OCI-LY7 (cell line): Measurements from ENCODE around the gene NKAIN2. TPM values are rescaled to one million over a fixed set of nuclear protein-coding genes. Genes with fewer than 3 reads are reported as not detected.

ENCODE experiments used
- BruUV-seq: library from RNA; stranded (reverse); fragments of 400-500 nt; replicated peaks from 2 replicates; lab custom pipeline; 2021; lab: Mats Ljungman, UMichigan
- CTCF ChIA-PET: fragments of 300-600 bp; sonication (Branson Sonifier 250); formaldehyde crosslinking; loops from one replicate; lab custom pipeline; 2022; ENCODE audit warnings: antibody characterized with exemption; ENCODE audit not compliant: unreplicated experiment; lab: Charles Lee
- POLR2A ChIA-PET: fragments of 300-600 bp; sonication (Branson Sonifier 250); formaldehyde crosslinking; loops from one replicate; lab custom pipeline; 2022; ENCODE audit warnings: antibody characterized with exemption; lab: Charles Lee
- DNase-seq: peaks from one replicate; pipeline ENCODE4 v3.0.0-alpha.2; 2015; ENCODE audit warnings: low spot score
- H2AFZ ChIP-seq: fragments of 200-600 bp; sonication (generic), shearing (Covaris generic); 2 replicates; pipeline ENCODE4 v1.6.1; 2014; ENCODE audit warnings: mild to moderate bottlenecking, antibody characterized with exemption, low read length, moderate library complexity
- H3K27ac ChIP-seq: fragments of 200-600 bp; sonication (generic); 2 replicates; pipeline ENCODE4 v1.5.1; 2014; ENCODE audit warnings: mixed run types, low read depth, mild to moderate bottlenecking, moderate library complexity, low read length, inconsistent platforms; ENCODE audit not compliant: poor library complexity, severe bottlenecking
- H3K36me3 ChIP-seq: fragments of 200-600 bp; sonication (generic); 2 replicates; pipeline ENCODE4 v1.6.1; 2014; ENCODE audit warnings: mild to moderate bottlenecking, antibody characterized with exemption, low read length, moderate library complexity, mixed read lengths; ENCODE audit not compliant: insufficient read depth
- H3K4me1 ChIP-seq: fragments of 200-600 bp; sonication (generic); 2 replicates; pipeline ENCODE4 v1.5.1; 2014; ENCODE audit warnings: mild to moderate bottlenecking, low read length; ENCODE audit not compliant: insufficient read depth, poor library complexity, severe bottlenecking
- H3K4me2 ChIP-seq: fragments of 200-600 bp; sonication (generic); 2 replicates; pipeline ENCODE4 v1.6.1; 2014; ENCODE audit warnings: mild to moderate bottlenecking, low read length
- H3K4me3 ChIP-seq: fragments of 200-600 bp; sonication (generic); 2 replicates; pipeline ENCODE4 v1.5.1; 2014; ENCODE audit warnings: mild to moderate bottlenecking, low read depth, low read length; ENCODE audit not compliant: poor library complexity, severe bottlenecking
- H3K79me2 ChIP-seq: fragments of 200-600 bp; sonication (generic); 2 replicates; pipeline ENCODE4 v1.6.1; 2016; ENCODE audit warnings: low read depth, mild to moderate bottlenecking, low read length, moderate library complexity, mixed read lengths; ENCODE audit not compliant: insufficient read depth
- H3K9me2 ChIP-seq: fragments of 200-600 bp; sonication (generic); 2 replicates; pipeline ENCODE4 v1.6.1; 2016; ENCODE audit warnings: mild to moderate bottlenecking, low read length, mixed read lengths; ENCODE audit not compliant: insufficient read depth
- H3K9me3 ChIP-seq: fragments of 200-600 bp; sonication (generic); 2 replicates; pipeline ENCODE4 v1.6.1; 2014; ENCODE audit warnings: mild to moderate bottlenecking, mixed run types, low read length, mixed read lengths
- H4K20me1 ChIP-seq: fragments of 200-600 bp; sonication (generic); 2 replicates; pipeline ENCODE4 v1.6.1; 2014; ENCODE audit warnings: mild to moderate bottlenecking, antibody characterized with exemption, low read length, moderate library complexity, mixed read lengths; ENCODE audit not compliant: insufficient read depth
- EZH2phosphoT487 ChIP-seq: fragments of 200-600 bp; sonication (generic); IDR thresholded peaks from 2 replicates; pipeline ENCODE4 v1.6.1; 2018; ENCODE audit warnings: low read depth, borderline replicate concordance, mild to moderate bottlenecking, mixed run types, antibody characterized with exemption, low read length, moderate library complexity, mixed read lengths
- intact Hi-C: fragments of 100-400 bp; cut with micrococcal nuclease; formaldehyde crosslinking; loops from one replicate; pipeline ENCODE4 v1.10.0; 2022; ENCODE audit not compliant: unreplicated experiment
- total RNA-seq, 2 experiments: library from RNA; depleted of rRNA in 1 of 2; stranded (reverse); fragments of >200 nt in 1 of 2; shearing (Covaris generic) in 1 of 2; gene quantifications; 2 replicates each; pipeline ENCODE4 v1.2.3, GENCODE V29; 2014 to 2022
- TF ChIP-seq, protein P1 (sequence below): fragments of 200-600 bp; sonication (generic); conservative IDR thresholded peaks from 2 replicates; pipeline ENCODE4 v1.5.1; 2014; ENCODE audit warnings: mild to moderate bottlenecking, antibody characterized with exemption, low read length, moderate library complexity, mixed read lengths

Gene NKAIN2
- total RNA-seq, 2 experiments from 2014 or later = not detected

DNA sequence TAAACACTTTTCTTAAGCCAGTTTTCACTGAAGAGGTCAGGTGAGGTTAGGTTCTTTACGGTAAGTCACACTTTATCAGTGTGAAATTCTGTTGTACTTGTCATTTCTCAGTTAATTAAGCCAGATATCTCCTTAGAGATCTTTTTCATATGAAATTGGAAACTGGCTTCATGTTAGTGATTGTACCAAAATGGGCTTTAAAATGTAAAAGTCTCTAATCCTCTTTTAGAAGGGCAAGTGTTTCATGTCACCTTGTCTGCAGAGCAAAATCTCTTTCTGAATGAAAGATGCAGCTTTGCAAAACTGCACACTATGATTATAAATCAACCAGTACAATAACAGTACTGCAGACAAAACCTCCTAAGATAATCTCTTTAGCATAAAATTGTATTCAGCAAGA, 949.3 kb downstream of the NKAIN2 start:
- H3K9me3 ChIP-seq = no peaks in the 10 kb centered on the region
- no TSS peak for BruUV-seq
- H3K4me3 ChIP-seq = no peak overlapping the region
- no peak overlapping the region for H3K27ac ChIP-seq
- TF ChIP-seq, protein P1, sequence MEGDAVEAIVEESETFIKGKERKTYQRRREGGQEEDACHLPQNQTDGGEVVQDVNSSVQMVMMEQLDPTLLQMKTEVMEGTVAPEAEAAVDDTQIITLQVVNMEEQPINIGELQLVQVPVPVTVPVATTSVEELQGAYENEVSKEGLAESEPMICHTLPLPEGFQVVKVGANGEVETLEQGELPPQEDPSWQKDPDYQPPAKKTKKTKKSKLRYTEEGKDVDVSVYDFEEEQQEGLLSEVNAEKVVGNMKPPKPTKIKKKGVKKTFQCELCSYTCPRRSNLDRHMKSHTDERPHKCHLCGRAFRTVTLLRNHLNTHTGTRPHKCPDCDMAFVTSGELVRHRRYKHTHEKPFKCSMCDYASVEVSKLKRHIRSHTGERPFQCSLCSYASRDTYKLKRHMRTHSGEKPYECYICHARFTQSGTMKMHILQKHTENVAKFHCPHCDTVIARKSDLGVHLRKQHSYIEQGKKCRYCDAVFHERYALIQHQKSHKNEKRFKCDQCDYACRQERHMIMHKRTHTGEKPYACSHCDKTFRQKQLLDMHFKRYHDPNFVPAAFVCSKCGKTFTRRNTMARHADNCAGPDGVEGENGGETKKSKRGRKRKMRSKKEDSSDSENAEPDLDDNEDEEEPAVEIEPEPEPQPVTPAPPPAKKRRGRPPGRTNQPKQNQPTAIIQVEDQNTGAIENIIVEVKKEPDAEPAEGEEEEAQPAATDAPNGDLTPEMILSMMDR = no peak
- no peaks in the 10 kb centered on the region for H4K20me1 ChIP-seq
- CTCF ChIA-PET = no interaction called here
- intact Hi-C loops = no loop called here
- no peaks in the 10 kb centered on the region for H3K9me2 ChIP-seq
- H2AFZ ChIP-seq = no peak overlapping the region
- H3K79me2 ChIP-seq = no peaks in the 10 kb centered on the region
- no peak overlapping the region for H3K4me2 ChIP-seq
- no peak for DNase-seq
- POLR2A ChIA-PET = interaction anchor here (0.7 kb wide), 1 partner anchor 401 kb away, joined by 3 read pairs; no protein-coding TSS in a partner anchor
- no peaks in the 10 kb centered on the region for H3K4me1 ChIP-seq
- H3K36me3 ChIP-seq = no peaks in the 10 kb centered on the region

DNA sequence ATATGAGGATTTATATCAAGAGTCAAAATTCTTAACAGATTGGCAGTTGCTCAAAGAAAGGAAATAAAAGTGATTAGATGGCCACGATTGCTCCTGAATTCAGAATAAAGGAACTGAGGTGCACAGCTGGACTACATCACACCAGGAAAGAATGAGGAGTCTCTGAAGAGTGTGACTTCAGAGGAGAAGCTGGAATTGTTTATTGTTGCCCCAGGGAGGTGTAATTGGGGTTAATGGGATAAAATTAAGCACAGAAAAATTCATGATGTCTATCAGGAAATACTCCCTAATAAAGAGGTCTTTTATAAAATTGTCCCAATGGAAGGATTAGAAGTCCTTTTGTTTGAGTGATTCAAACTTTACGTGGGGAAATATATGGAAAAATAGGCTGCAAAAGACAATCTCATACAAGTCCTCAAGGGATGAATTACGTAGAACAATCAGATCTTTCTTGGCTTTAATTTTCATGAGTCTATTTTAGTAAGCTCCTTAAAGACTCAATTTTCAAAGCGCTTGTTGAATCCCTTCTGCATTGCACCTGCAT, 950.0 kb downstream of the NKAIN2 start:
- POLR2A ChIA-PET = no interaction called here
- no peaks in the 10 kb centered on the region for H3K36me3 ChIP-seq
- DNase-seq = no peak
- no peak overlapping the region for H3K4me3 ChIP-seq
- H3K79me2 ChIP-seq = no peaks in the 10 kb centered on the region
- H2AFZ ChIP-seq = no peak overlapping the region
- no peaks in the 10 kb centered on the region for H3K9me2 ChIP-seq
- no peaks in the 10 kb centered on the region for H3K9me3 ChIP-seq
- TF ChIP-seq EZH2phosphoT487 = no peak
- TF ChIP-seq, protein P1 = no peak
- CTCF ChIA-PET = no interaction called here
- no TSS peak for BruUV-seq
- H4K20me1 ChIP-seq = no peaks in the 10 kb centered on the region
- H3K4me1 ChIP-seq = no peaks in the 10 kb centered on the region
- no peak overlapping the region for H3K4me2 ChIP-seq
- intact Hi-C loops = no loop called here
- H3K27ac ChIP-seq = no peak overlapping the region

DNA sequence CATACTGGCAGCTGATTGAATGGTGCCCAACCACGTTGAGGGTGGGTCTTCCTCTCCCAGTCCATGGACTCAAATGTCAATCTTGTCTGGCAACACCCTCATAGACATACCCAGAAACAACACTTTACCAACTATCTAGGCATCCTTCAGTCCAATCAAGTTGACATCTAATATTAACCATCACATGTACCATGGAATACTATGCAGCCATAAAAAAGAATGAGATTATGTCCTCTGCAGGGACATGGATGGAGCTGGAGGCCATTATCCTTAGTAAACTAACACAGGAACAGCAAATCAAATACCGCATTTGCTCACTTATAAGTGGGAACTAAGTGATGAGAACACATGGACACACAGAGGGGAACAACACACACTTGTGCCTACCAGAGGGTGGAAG, 951.7 kb downstream of the NKAIN2 start:
- TF ChIP-seq EZH2phosphoT487 = no peak
- TF ChIP-seq, protein P1 = no peak
- DNase-seq = no peak
- no TSS peak for BruUV-seq
- Histone ChIP-seq H3K4me1 (no peaks in the 10 kb centered on the region), H4K20me1 (no peaks in the 10 kb centered on the region), H3K36me3 (no peaks in the 10 kb centered on the region), H3K79me2 (no peaks in the 10 kb centered on the region), H3K9me2 (no peaks in the 10 kb centered on the region), H3K4me3 (no peak overlapping the region), H3K27ac (no peak overlapping the region), H2AFZ (no peak overlapping the region), H3K4me2 (no peak overlapping the region), H3K9me3 (no peaks in the 10 kb centered on the region)
- CTCF ChIA-PET = no interaction called here
- intact Hi-C loops = no loop called here
- POLR2A ChIA-PET = no interaction called here
